Posterior vena cava (tissue), 2 donors: Measurements from ENCODE around the gene ELP1. TPM values are rescaled to one million over a fixed set of nuclear protein-coding genes. Genes with fewer than 3 reads are reported as not detected.
"Not testable (repeated sequence)": the region's sequence is repeated elsewhere in the genome, so short reads cannot be mapped to it uniquely, and the experiment has no call there.

Experiments used
- DNase-seq: peaks from one replicate; pipeline ENCODE4 v3.0.0-alpha.2; 2020; ENCODE audit warnings: low spot score
- intact Hi-C, 2 donors: fragments of 100-400 bp; cut with DNase I; formaldehyde crosslinking; loops; one replicate each; pipeline versions ENCODE4 v1.14.1 to v1.14.2; 2022 to 2023
- total RNA-seq, 2 donors: library from RNA; stranded (reverse); fragmentation: NEBNext Ultra II Directional; extraction: Animal tissue kit (Norgen Biotek cat#: 25700); gene quantifications; one replicate each; pipeline ENCODE4 v1.2.1, GENCODE V29; 2021
- donor health status: DM: yes; HTN: yes; CAD: no.
- donor health status: DM: yes; HTN: yes; CAD: no.

ELP1 gene
- total RNA-seq, 2 donors from 2014 or later, result 12.9 to 17.3 TPM

DNA sequence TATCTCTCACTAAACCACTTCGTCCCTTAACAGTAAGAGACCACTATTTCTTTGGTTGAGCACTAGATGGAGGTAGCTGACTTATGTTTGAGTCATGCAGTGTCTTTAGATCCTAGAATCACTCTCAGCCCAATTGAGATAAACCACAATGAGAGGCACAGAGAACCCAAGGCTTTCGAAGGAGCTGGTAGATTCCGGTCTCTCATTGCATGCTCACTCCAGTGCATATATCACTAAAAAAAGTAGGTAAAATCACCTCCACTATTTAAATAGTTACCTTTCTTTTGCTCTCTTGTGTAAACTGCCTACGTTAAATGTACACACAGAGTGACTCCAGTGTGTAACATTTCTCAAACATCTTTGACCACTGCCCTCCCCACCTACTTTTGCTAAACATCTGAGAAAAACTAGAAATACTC is 44.3 kb downstream of the ELP1 start:
- intact Hi-C loops, result no loop called here
- no peak for DNase-seq

DNA sequence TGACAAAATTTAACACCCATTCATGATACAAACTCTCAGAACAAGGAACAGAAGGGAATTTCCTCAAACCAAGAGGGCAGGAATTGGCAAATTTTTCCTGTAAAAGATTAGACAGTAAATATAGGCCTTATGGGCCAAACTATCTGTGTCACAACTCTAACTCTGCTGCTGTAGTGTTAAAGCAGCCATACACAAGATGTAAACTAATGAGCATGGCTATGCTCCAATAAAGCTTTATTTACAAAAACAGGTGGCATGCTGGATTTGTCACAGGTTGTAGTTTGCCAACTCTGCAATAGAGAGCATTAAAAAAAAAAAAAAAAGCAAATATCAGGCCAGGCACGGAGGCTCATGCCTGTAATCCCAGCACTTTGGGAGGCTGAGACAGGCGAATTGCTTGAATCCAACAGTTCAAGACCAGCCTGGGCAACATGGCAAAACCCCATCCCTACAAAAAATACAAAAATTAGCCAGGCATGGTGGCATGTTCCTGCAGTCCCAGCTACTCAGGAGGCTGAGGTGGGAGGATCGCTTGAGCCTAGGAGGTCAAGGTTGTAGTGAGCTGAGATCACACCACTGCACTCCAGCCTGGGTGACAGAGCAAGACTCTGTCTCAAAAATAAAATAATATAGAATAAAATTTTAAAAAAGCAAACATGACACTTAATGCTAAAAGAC is 47.2 kb downstream of the ELP1 start:
- intact Hi-C loops, DNase-seq: not testable (repeated sequence)

DNA sequence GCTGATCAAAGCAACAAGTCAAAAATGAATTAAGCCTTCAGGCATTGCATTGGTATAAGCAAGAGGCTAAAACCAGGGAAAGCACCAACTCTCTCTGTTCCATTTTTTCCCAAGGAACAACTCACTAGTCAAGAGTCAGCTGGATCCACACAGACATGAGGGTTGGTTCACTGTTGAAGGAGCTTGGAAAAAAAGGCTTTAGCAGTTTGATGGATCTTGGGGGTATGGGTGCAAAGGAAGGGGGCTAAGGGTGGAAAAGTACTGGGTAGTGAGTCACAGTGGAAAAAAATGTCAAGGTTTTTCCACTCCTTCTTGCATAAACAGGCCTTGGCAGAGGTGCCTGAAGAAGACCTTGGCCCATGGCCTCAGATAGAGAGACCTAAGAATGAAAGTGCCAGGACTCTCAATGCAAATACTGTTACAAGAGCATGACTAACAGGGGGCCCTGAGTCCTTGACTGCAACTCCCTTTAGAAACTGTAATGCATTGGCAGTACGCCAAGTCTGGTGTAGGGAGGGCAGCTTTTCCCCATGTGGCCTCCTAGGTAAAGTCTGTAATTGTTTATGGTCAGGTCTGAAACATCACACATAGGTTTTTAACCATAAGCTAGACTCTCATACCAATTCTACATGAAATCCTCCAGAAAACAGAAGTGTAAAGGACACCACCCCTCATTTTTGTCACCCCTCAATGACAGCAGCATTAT is 48.1 kb downstream of the ELP1 start:
- intact Hi-C loops, result no loop called here
- no peak for DNase-seq

DNA sequence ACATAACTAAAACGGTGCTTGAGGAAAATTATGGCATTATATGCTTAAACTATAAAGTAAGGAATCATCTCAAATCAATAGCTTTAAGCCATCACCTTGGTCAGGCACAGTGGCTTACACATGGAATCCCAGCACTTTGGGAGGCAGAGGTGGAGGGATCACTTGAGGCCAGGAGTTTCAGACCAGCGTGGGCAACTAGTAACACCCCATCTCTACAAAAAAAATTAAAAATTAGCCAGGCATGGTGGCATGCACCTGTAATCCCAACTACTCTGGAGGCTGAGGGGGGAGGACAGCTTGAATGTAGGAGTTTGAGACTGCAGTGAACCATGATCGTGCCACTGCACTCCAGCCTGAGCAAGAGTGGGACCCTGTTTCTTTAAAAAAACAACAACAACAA is 49.2 kb downstream of the ELP1 start:
- intact Hi-C loops, result no loop called here

DNA sequence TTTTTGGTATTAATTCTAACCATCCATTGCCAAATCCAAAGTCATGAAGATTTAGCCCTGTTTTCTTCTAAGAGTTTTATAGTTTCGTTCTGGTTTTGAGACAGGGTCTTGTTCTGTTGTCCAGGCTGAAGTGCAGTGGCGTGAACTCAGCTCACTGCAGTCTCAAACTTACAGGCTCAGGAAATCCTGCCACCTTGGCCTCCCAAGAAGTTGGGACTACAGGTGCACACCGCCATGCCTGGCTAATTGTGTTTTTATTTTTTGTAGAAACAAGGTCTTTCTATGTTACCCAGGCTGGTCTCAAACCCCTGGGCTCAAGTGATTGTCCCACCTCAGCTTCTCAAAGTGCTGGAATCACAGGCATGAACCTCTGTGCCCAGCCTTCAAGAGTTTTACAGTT is 50.8 kb downstream of the ELP1 start:
- intact Hi-C loops, result no loop called here
- DNase-seq, result no peak

More for the DNA sequence above, 49.2 kb downstream of the ELP1 start:
- no peak for DNase-seq

DNA sequence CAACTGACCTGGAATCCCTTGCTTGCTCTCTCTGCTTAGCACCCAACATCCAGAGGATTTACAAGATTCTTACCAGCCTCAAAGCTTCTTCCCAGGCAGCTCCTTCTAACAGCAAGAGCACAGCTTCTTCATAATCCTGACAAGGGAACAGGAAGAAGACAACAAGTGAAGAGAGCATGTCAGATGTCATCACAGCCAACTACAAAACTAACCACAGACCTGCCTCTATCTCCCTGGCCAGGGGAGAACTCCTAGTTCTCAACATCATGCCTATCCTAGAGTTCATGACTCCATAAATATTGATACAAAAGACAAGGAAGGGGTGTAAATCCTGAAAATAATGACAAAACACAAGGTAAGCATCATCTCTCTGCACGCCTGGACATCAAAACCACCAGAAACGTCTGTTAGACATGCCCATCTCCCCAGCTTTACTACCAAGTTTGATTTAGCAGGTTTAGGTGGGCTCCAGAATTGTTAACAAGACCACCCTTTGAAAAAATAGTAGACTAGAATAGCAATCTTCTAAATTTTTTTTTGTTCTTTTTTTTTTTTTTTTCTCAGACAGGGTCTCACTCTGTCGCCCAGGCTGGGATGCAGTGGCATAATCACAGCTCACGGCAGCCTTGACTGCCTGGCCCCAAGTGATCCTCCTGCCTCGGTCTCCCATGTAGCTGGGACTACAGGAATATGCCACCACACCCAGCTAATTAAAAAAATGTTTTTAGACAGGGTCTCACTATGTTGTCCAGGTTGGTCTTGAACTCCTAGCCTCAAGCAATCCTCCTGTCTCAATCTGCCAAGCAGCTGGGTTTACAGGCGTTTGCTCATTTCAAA is 51.7 kb downstream of the ELP1 start:
- intact Hi-C loops, result no loop called here
- no peak for DNase-seq

DNA sequence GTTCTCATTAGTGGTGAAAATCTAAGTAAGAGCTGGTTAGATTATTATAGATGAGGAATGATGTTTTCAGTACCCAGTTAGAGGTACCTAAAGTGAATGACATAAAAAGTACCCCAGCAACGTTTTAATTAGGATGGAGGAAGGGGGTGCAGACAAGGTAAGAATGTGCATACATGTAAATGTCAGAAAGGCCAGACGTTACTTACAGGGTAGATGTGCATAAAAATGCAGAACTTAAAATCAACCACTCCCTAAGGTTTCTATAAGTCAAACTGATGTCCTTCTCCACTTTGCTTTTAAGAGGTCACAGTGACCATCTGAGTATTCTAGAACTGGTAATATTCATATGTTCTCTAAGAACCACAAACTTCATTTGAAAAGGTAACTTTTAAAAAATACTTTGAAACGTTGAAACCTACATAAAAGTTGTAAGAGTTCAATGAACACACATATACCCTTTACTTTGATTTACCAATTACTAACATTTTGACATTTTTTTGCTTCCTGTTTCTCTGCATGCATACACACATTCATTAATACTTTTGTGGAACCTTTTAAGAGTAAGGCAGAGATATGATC is 53.1 kb downstream of the ELP1 start:
- no peak for DNase-seq
- intact Hi-C loops, result no loop called here

DNA sequence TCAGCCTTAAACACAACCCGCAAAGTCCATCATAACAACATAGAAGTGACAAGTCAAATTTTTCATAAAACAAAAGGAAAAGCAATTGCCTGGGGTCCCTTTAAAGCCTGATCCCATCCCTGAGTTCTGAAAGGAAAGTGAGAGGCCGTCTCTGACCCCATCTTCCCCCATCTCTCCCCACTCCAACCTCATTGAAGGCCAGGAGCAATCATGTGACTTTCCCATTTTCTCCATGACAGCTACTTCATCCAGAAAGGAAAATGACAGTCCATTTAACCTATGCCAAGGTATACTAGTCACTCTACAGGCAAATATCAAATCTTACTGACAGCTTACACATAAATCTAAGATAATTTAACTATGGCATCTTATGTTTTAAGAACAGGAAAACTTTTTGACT is 56.4 kb downstream of the ELP1 start:
- intact Hi-C loops, result no loop called here
- no peak for DNase-seq

DNA sequence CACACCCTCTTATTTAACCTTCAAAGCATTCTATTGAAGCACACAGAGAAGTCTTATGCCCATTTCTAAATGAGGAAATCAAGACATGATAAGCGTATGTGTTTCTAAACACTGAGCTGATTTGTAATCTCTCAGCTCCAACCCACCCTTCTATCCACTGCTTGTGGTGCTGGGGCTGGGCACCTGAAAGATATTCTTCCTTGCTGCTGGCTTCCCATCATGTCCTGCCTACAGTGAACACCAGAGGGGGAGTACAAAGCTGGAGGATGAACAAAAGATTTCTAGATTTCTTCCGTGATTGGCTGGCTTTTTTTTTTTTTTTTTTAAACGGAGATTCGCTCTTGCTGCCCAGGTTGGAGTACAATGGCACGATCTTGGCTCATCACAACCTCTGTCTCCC is 57.5 kb downstream of the ELP1 start:
- DNase-seq, result no peak
- intact Hi-C loops, result no loop called here

DNA sequence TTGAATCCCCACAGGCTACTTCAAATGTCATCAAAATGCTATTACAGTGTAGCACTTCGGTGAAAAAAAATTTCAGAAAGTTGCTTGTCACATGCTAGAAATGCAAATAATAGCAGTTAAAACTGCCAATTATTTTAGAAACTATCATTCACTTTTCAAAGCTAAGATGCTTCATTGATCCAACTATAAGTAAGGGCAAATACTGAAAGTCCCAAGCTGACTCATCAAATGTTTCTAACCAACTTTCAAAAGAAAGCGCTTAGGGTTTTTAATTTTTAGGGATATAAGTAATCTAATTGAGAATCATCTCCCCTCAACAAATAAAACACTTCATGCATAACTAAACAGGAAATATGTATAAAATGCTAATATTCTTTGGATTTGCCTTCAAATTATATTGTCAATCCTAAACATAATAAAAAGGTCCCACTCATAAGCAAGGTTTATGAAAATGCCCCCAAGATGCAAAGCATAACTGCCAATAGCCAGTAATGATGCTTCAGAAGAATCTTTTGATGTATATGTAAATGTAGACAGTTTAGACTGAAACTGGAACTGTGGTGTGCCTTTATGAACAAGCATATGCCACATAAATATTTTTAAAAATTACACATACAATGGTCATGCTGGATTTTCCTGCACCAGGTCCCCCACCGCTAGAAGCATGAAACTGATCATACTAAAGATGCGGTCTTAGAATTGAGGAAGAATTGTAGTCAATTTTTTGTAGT is 59.7 kb downstream of the ELP1 start:
- intact Hi-C loops, result no loop called here
- DNase-seq, result no peak

DNA sequence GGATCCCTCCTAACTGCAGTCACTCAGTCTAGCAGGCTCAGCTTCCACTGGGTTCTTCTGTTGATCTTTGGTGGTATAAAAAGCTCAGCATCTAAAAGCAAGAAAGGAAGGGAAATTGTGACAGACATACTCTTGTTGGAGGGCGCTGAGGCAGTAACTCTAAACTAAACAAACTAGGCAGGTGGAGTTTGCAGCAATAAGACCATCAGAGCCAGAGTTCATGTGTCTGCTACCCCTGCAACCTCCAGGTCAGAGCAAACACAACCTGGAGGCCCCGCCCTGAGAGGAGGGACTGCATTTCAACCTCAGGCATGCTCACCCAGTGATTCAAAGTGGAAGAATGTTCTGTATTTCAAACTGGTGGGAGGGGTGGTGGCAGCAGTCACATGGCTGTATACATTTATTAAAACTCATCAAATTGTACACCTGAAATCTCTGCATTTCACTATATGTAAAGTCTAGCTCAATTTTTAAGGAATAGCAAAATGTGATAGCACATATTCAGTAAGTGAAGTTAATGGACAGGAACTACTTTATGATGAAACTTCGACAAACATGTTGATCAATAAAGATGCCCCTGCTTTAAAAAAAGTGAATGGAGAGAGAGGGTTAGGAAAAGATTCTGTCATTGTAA is 64.7 kb downstream of the ELP1 start:
- no peak for DNase-seq
- intact Hi-C loops, result no loop called here

DNA sequence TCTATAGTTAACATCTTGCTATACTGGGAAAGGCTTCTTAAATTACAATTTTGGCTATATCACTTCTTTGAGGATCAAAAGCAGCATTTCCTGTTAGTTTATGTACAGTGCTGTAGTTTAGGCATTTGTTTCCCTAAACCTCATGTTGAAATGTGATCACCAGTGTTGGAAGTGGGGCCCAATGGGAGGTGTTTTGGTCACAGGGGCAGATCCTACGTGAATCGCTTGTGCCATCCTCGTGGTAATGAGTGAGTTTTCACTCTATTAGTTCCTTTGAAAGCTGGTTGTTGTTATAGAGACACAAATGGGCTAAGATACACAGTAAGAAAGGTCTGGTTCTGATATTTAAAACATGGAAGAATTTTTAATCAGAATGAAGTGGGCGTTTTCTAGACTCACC is 66.1 kb downstream of the ELP1 start:
- intact Hi-C loops, result no loop called here
- no peak for DNase-seq

DNA sequence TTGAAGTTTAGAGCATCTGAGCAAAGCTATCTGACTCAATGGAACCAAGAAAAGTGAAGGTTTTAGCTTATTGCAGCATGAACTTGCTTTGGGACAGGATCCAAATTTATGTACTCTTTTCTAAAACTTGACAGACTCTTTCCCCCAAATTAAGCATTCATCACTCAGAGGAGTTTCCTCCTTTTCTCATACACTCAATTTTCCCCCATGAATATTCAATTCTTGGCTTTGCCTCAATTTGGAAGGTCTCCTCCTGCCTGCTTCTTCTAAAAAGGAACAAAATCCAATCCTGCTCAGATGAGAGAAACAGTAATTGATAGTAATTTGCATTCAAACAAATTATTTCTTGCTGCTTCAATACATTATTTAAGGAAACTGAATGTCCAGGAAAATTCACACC is 66.8 kb downstream of the ELP1 start:
- no peak for DNase-seq
- intact Hi-C loops, result no loop called here

DNA sequence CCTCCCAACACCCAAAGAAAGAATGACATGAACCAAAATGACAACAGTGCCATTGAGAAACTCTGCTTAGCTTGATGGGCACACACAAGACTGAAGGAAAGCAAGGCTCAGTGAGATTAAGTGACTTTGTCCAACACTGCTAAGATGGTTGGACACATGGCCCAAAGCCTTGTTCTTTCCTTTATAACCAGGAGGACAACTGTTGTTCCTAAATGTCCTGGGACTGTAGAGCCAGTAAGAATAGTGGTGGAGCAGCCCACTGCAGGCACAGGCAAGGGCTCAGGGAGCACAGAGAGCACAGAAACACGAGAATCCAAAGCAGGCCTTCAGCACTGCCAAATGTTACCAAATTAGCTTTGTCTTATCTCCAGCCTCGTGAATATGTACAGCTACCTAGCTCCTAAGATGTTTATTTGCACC is 67.9 kb downstream of the ELP1 start:
- intact Hi-C loops, result no loop called here
- DNase-seq, result no peak

DNA sequence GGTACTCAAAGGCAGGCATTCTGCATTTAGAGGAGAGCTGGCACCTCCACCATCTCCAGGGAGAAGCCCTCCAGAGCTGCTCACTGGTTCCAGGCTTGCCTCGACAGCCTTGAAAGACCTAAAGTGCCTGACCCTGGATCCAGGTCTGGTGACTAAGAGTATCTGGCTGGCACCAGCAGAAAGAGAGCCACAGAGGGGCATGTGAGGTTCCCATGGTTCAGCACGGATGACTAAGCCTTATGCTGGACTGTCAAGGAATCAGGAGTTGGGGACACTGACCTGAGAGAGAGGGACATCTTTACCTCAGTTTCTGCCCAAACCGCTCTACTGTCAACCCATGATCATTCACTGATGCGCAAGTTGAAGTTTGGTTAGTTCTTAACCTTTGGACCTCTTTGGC is 68.9 kb downstream of the ELP1 start:
- no peak for DNase-seq

DNA sequence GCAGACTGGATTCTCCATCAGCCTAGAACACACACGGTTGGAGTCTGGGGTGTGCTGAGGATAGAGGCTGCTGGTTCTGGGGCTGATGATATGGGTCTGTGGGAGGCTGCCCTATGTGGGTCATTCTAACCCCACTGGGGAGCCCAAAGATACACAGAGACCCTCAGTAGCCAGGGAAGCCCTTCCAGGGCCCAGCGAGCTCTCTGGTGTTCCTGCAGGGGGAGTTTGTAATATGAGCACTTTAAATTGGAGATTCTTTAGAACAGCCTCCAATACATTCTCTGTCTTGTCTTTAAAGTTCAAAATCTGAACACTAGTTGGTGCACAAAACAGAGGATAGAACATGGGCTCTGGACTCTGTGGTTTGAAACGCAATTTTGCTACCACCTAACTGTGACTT is 69.5 kb downstream of the ELP1 start:
- intact Hi-C loops, result no loop called here
- no peak for DNase-seq

More for the DNA sequence above, 68.9 kb downstream of the ELP1 start:
- intact Hi-C loops, result no loop called here

DNA sequence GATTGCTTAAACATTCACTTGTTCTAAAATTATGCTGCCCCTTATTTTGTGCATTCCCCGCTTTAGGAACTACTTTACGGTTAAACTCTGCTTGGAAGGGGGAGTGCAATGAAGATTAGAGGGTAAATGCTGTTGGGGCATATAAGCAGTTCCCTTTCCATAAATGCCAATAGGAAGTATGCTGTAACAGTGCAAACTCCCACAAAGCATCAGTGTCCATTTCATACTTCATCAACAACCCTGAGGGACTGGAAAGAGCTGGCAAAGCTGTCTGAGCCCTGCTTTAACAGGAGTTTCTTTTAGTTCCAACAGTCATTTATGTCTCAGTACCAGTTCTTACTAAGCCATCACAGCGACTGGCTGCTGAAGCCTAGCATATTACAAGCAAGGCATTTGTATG is 70.0 kb downstream of the ELP1 start:
- DNase-seq, result no peak
- intact Hi-C loops, result no loop called here

DNA sequence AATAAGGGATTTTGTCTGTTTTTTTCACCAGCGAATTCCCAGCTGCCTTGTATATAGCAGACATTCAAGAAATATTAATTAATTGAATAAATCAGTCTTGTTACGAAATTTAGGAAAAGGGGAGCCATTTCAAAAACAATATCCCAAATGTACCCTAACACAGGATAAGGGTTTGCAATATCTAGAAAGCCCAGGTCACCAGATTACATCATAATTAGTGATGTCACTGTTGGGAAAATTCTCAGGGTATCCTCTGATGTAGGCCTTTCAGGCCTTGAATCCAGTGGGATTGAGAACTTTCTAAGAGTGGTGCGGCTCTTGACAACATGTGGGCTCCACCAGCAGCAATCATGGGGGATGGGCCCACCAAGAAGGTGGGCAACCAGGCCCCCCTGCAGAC is 71.9 kb downstream of the ELP1 start, which contains the start of gene ACTL7A:
ACTL7A (plus strand) TSS at position 270 of the 400 bp plus-strand sequence; CDS start at position 327, 57 bp downstream.
- intact Hi-C loops, result no loop called here
- DNase-seq, result no peak

DNA sequence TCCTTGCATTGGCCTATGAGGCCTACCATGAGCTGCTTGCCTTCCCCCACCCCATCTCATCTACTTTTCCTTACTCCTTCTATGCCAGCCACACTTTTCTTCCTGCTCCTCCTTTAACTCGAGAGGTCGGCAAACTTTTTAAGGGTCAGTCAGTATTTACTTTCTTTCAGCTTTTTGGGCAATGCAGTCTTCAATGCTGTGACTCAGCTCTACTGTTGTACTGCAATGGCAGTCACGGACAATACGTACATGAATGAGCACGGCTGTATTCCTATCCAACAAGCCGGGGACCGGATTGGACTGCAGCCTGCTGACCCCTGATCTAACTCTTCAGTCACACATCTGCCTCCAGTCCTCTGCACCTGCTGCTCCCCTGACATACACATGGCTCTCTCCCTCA is 72.5 kb downstream of the ELP1 start:
- intact Hi-C loops, result no loop called here
- DNase-seq, result no peak
